ENCODE measurements around the gene TSPEAR. TPM values are rescaled to one million over a fixed set of nuclear protein-coding genes. Genes with fewer than 3 reads are reported as not detected.
"Not testable (repeated sequence)": the region's sequence is repeated elsewhere in the genome, so short reads cannot be mapped to it uniquely, and the experiment has no call there.

Gene TSPEAR
- total RNA-seq, 1 donor, result not detected

DNA sequence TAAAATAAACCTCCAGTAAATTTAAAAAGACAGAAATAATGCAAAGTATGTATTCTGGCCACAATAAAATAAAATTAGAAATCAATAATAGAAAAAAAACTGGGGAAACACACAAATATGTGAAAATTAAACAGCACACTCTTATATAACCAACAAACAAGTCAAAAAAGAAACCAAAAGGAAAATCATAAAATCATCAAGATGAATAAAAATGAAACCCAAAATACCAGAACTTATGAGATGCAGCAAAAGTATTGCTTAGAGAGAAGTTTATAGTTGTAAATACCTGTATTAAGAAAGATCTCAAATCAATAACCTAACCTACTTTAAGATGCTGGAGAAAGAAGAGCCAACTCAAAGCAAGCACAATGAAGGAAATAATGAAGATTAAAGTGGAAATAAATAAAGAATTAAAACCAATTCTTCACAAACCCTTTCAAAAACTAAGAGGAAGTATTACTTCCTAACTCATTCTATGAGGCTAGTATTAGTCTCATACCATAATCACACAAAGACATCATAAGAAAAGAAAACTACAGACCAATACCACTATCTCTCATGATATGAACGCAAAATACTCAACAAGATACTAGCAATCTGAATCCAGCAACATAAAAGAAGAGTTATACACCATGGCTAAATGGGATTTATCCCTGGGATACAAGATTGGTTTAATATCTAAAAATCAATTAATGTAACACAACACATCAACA lies 146.3 kb downstream of the TSPEAR start:
- Histone ChIP-seq H3K27ac (ENCODE audit: low read depth, low read length) (no peak overlapping the region), H3K27me3 (ENCODE audit: insufficient read depth, low read length) (no peaks in the 10 kb centered on the region), H3K4me2 (ENCODE audit: insufficient read depth, low read length) (no peak overlapping the region), H3K4me1 (ENCODE audit: insufficient read depth, low read length) (no peaks in the 10 kb centered on the region), H3K36me3 (ENCODE audit: insufficient read depth, low read length) (no peaks in the 10 kb centered on the region), H4K20me1 (ENCODE audit: insufficient read depth, low read length) (no peaks in the 10 kb centered on the region), H3K79me2 (ENCODE audit: insufficient read depth, low read length) (no peaks in the 10 kb centered on the region), H3K4me3 (ENCODE audit: insufficient read depth, low read length) (no peak overlapping the region), H3K9me3 (ENCODE audit: low read depth, low read length) (no peaks in the 10 kb centered on the region), H2AFZ (ENCODE audit: low read length) (no peak overlapping the region)
- TF ChIP-seq, protein P1, sequence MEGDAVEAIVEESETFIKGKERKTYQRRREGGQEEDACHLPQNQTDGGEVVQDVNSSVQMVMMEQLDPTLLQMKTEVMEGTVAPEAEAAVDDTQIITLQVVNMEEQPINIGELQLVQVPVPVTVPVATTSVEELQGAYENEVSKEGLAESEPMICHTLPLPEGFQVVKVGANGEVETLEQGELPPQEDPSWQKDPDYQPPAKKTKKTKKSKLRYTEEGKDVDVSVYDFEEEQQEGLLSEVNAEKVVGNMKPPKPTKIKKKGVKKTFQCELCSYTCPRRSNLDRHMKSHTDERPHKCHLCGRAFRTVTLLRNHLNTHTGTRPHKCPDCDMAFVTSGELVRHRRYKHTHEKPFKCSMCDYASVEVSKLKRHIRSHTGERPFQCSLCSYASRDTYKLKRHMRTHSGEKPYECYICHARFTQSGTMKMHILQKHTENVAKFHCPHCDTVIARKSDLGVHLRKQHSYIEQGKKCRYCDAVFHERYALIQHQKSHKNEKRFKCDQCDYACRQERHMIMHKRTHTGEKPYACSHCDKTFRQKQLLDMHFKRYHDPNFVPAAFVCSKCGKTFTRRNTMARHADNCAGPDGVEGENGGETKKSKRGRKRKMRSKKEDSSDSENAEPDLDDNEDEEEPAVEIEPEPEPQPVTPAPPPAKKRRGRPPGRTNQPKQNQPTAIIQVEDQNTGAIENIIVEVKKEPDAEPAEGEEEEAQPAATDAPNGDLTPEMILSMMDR (IDR thresholded peaks at IDR 0.05; ENCODE audit: extremely low read depth, low read depth, low read length), result no peak
- DNase-seq (ENCODE audit: insufficient read length, low spot score, missing footprints), result no peak

DNA sequence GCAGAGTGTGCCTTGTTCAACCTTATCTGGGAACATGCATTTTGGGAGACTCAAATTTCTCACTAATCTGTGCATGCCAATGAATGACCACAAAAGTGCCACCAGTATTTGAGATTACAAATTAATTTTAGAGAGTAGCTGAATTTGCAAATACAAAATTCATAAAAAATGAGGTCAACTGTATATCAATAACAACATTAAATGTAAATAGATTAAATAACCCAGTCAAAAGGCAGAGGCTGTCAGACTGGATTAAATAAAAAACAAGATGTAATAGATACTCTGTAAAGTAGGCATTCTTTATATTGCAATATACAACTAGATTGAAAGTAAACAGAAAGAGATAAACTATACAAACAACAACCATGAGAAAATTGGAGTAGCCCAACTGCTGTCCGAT lies 147.3 kb downstream of the TSPEAR start:
- Histone ChIP-seq H3K4me3 (ENCODE audit: insufficient read depth, low read length) (no peak overlapping the region), H3K9me3 (ENCODE audit: low read depth, low read length) (no peaks in the 10 kb centered on the region), H3K4me1 (ENCODE audit: insufficient read depth, low read length) (no peaks in the 10 kb centered on the region), H3K36me3 (ENCODE audit: insufficient read depth, low read length) (no peaks in the 10 kb centered on the region), H3K79me2 (ENCODE audit: insufficient read depth, low read length) (no peaks in the 10 kb centered on the region), H4K20me1 (ENCODE audit: insufficient read depth, low read length) (no peaks in the 10 kb centered on the region), H2AFZ (ENCODE audit: low read length) (no peak overlapping the region), H3K4me2 (ENCODE audit: insufficient read depth, low read length) (no peak overlapping the region), H3K27ac (ENCODE audit: low read depth, low read length) (no peak overlapping the region), H3K27me3 (ENCODE audit: insufficient read depth, low read length) (no peaks in the 10 kb centered on the region)
- TF ChIP-seq, protein P1 (IDR thresholded peaks at IDR 0.05; ENCODE audit: extremely low read depth, low read depth, low read length), result no peak
- no peak for DNase-seq (ENCODE audit: insufficient read length, low spot score, missing footprints)

- Histone ChIP-seq H4K20me1 (ENCODE audit: insufficient read depth, low read length) (no peaks in the 10 kb centered on the region), H3K4me3 (ENCODE audit: insufficient read depth, low read length) (no peak within 1 kb of the TSS), H2AFZ (ENCODE audit: low read length) (no peak within 1 kb of the TSS), H3K4me1 (ENCODE audit: insufficient read depth, low read length) (no peaks in the 10 kb centered on the region), H3K9me3 (ENCODE audit: low read depth, low read length) (no peaks in the 10 kb centered on the region), H3K36me3 (ENCODE audit: insufficient read depth, low read length) (no peaks in the 10 kb centered on the region), H3K27me3 (ENCODE audit: insufficient read depth, low read length) (peaks cover 9% of the 10 kb centered on the region), H3K79me2 (ENCODE audit: insufficient read depth, low read length) (no peaks in the 10 kb centered on the region), H3K27ac (ENCODE audit: low read depth, low read length) (no peak within 1 kb of the TSS), H3K4me2 (ENCODE audit: insufficient read depth, low read length) (no peak within 1 kb of the TSS)
- TF ChIP-seq, protein P1 (IDR thresholded peaks at IDR 0.05; ENCODE audit: extremely low read depth, low read depth, low read length), result no peak
- no peak for DNase-seq (ENCODE audit: insufficient read length, low spot score, missing footprints)
Measured at GRCh38 chr21:44558695-44559094, 152.7 kb downstream of the TSPEAR start, which contains the start of gene KRTAP10-3. KRTAP10-3 (minus strand) TSS chr21:44558795; CDS start chr21:44558715, 80 bp downstream.

GRCh38 chr21:44558329-44558675 lies 153.1 kb downstream of the TSPEAR start:
- not testable (repeated sequence) for H2AFZ ChIP-seq (ENCODE audit: low read length); H3K27ac ChIP-seq (ENCODE audit: low read depth, low read length); H3K27me3 ChIP-seq (ENCODE audit: insufficient read depth, low read length); H3K36me3 ChIP-seq (ENCODE audit: insufficient read depth, low read length); H3K4me3 ChIP-seq (ENCODE audit: insufficient read depth, low read length); H4K20me1 ChIP-seq (ENCODE audit: insufficient read depth, low read length); H3K9me3 ChIP-seq (ENCODE audit: low read depth, low read length); H3K4me1 ChIP-seq (ENCODE audit: insufficient read depth, low read length); H3K79me2 ChIP-seq (ENCODE audit: insufficient read depth, low read length); DNase-seq (ENCODE audit: insufficient read length, low spot score, missing footprints); H3K4me2 ChIP-seq (ENCODE audit: insufficient read depth, low read length)

All from osteoblast (primary cell).